Central memory CD4-positive, alpha-beta T cell (primary cell): ENCODE data around the gene TMEM242.
A peak's percentile ranks its signal among the peaks of the same experiment; 100 is the strongest.

Source experiments
- DNase-seq: peaks from one replicate; pipeline ENCODE4 v3.0.0; 2022

TMEM242 gene

DNA sequence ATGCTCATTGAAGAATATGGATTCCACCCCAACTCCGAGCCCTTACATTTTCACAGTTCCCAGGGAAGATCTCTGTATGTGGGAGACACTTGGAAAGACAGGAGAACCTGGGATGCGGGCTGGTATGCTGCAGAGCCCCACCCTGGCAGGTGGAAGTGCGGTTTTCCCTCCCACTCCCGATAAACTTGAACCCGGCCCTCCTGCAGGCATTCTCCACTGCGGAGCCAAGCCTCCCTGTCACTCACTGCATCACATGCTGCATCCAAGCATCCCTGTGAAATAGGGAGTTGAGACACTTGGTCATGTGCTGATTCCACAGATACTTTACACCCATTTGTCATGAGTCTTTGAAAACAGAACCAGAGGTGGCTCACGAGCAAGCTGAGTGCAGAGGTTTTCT is 35.4 kb downstream of the TMEM242 start:
- DNase-seq = no peak

DNA sequence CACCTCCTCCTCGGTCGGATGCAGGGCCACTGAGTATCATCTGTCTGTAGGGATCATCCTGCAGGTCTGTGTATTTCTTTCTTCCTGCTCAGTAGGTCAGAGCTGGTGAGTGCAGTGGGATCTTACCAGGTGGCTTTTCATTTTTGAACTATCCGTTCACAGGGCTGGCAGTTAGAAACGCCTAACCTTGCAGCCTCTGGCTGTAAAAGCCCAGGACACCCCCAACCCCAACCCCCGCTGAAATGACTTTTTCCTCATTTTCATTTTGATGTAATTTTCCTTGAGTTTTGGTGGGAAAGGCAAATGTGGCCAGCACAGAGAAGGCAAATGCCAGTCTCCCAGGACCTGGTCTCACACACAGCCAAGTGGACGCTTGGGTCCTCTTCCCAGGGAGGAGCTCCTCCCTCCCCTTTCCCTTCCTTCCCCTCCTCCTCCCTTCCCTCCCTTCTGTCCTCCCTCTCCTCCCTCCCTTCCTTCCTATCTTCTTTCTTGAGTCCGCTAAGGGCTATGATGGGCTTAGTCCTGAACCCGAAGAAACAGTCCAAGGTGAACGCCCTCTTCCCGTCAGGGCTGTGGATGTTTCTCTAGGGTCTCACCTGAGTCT is 36.0 kb downstream of the TMEM242 start:
- DNase-seq = no peak

DNA sequence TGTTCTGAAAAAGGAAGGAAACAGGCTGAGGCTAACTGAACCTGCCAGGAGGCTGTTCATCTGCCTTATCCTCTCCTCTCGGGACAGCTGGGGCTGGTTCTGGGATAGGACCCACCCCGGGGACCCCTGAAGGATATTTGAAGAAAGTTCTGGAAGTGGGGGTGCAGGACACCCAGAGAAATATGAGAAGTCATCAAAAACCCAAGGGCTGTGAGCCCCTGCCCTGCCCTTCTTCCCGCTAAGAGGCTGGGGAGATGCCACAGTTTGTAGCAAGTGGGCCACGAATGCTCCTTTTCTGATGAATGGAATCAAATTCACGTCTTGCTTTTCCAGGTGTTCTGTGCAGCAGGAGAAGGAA is 37.9 kb downstream of the TMEM242 start:
- no peak for DNase-seq

DNA sequence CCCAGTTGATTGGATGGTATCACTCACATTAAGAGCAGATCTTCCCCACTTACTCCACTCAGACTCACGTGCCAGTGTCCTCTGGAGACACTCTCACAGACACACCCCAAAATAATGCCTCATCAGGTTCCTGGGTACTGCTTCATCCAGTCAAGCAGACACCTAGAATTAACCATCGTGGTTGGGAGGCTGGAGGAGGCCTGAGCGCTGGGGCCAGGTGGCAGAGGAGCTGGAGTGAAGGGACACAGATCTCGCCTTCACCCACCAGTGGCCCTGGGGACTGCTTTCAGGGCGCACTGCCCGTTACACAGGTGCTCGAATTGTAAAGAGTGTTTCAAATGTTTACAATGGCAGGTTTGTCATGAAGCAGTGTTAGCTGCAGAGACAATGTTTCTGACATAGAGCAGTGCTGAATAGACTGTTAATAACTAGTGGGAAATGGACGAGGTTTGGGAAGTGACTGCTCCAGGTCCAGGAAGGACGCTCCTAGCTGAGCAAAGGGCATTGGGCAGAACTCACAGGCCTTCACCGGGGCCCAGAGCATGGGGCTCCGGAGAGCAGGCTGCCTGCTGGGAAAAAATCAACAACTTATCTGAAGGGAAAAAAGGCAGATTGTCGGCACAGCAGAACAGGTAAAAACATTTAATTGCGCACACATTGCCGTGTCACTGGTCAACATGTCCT is 38.4 kb downstream of the TMEM242 start:
- DNase-seq = no peak

DNA sequence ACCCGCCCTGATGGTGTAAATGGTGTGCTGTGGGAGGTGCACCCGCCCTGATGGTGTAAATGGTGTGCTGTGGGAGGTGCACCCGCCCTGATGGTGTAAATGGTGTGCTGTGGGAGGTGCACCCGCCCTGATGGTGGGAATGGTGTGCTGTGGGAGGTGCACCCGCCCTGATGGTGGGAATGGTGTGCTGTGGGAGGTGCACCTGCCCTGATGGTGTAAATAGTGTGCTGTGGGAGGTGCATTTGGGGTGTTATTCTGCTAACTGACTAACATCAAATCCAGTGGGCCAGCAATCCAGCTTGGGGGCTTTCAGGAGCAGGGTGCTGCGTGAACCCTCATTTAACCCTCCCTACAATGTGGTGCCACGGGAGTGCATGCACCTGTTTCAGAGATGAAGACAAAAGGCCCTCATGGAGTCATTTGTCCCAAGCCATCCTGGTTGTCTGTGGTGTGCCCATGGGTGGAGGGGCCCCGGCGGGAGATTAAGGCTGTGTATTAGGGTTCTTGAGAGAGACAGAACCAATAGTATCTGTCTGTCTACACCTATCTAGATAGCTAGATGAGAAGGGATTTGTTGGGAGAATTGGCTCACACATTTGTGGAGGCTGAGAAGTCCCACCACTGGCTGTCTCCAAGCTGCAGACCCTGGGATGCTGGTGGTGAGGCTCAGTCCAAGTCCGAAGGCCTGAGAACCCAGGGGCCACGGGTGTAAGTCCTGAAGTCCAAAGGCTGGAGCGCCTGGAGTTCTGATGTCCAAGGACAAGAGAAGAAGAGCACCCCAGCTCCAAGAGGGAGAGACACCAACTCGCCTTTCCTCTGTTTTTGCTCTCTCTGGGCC is 39.2 kb downstream of the TMEM242 start:
- no peak for DNase-seq

DNA sequence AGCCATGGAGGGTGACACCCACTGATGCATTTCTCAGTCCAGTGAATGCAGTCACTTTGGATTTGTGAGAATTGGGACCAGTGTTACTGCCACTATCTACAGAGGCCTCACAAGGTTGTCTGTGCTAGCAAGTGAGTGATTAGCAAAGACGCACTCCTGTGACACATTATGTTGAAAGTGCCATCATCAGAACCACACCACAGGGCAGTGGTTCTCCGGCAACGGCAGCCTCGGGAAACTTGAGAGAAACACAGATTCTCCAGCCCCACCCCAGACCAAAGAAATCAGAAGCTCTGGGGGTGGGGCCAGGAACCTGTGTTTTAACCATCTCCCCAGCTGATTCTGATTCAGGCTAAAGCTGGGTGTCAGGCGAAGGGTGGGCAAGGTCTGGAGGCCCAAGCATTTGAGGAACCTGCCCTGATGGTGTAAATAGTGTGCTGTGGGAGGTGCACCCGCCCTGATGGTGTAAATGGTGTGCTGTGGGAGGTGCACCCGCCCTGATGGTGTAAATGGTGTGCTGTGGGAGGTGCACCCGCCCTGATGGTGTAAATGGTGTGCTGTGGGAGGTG is 39.9 kb downstream of the TMEM242 start:
- DNase-seq = no peak

DNA sequence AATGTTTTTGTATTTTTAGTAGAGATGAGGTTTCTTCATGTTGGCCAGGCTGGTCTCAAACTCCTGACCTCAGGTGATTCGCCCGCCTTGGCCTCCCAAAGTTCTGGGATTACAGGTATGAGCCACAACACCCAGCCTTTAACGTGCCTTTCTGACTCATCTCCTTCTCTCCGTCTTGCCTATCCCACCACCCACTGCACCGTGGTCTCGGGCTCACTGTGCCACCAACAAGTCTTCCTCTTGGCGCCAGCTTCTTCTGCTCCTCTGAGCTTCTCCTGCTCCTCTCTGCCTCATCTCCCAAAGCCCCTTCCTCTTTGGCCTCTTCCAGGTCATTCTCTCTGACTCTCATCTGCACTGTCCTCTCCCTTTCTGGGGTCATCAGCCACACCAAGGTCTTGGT is 41.0 kb downstream of the TMEM242 start:
- DNase-seq = no peak

DNA sequence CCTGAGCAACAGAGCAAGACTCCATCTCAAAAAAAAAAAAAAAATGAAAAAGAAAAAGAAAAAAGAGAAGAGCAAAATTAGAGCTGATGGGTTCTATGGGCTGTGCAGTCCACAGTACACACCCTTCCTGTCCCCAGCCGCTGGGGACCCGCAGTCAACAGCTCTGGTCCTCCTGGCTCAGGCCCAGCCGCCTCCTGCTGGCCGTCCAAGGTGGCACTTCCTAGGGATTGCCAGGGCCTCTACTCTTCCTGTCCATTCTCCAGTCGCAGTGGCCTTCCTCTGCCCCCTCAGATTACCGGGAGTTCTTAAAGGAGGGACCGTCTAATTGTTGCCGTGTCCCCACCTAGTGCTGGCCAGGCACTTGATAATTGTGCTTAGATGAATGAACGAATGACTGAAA is 41.7 kb downstream of the TMEM242 start:
- DNase-seq = no peak

DNA sequence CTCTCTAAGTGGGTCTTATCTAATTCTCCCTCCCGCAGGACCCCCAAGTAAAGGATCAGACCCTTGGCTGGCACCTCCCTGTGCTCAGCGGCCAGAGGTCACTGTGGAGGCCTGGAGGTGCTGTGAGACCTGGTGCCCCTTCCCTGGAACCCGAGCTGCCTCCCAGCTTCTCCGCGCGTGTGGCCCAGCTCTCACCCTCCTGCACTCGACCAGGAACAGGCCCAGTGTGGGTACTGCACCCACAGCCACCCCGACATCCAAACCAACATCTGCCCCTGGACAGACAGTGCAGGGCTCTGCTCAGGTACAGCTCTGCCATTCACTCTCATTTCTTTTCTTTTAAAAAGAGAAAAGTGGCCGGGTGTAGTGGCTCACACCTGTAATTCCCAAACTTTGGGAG is 42.4 kb downstream of the TMEM242 start:
- DNase-seq = no peak

DNA sequence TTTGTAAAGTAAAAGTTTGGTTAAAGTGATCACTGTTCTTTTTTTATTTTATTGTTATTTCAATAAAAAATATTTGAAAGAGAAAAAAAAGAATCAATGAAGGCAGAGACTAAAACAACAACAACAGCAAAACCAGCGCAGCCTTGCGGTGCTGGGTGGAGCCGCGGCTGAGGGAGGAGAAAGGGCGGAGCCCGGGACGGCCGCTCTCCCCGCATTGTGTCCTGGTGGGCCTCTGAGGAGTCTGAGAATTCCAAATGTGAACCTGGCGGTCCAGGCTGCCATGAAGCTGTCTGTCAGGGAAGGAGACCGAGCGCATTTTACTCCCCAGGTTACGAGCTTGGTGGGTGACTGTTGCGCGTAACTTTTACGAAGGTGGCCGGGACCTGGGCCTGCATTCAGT is 43.2 kb downstream of the TMEM242 start:
- DNase-seq = no peak

DNA sequence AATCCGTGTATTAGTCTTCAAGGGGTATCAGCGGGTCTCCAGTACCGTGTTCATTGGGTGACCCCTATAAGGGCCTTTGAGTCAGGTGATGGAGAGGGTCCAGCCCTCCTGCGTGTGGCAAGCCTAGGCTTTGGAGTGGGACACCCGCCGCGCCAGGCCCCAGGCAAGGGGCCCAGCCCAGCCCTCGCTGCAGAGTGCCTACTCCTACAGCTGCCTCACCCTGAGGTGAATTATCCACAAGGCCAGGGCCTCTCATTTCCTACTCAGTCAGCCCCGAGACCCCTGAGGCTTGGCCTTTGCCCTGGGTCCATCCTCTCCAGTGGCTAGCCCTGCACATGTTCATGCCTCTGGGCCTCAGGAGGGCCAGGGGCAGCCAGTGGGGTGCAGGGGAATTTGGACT is 45.1 kb downstream of the TMEM242 start:
- DNase-seq = no peak

DNA sequence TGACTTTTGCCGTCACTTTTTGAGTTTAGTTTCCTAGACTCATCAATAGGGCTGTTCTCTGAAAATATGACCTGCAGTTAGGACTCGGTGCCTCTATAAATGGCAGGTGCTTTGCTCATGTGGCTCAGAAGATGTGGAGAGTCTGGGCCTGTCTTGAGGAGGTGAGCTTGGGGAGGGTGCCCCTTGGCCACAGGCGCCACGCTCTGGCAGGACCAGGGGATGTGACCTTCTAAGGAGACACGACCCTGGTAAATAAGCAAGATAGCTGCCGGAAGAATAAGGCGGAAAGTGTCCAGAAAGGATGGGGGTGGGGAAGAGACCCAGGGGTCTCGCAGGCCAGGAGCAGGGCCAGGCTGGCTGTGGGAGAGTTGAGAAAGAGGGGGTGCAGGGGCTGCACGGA is 46.6 kb downstream of the TMEM242 start:
- no peak for DNase-seq

DNA sequence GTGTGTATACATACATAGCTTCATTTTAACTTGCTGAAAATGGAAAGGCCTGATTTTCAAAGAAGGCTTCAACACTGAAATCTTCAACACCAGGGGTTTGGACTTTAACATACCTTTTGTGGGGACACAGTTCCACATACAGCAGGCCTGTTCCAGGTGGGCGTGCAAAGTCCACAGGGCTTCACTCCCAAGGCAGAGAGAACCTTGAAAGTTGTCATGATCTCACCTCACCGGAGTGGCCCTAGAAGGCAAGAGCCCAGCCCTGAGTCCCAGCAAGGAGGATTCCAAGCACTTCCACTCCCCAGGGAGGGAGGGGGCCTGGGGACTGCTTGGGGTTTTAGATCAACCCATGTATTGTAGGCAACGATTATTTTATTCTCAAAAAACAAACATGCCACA is 47.2 kb downstream of the TMEM242 start:
- no peak for DNase-seq

DNA sequence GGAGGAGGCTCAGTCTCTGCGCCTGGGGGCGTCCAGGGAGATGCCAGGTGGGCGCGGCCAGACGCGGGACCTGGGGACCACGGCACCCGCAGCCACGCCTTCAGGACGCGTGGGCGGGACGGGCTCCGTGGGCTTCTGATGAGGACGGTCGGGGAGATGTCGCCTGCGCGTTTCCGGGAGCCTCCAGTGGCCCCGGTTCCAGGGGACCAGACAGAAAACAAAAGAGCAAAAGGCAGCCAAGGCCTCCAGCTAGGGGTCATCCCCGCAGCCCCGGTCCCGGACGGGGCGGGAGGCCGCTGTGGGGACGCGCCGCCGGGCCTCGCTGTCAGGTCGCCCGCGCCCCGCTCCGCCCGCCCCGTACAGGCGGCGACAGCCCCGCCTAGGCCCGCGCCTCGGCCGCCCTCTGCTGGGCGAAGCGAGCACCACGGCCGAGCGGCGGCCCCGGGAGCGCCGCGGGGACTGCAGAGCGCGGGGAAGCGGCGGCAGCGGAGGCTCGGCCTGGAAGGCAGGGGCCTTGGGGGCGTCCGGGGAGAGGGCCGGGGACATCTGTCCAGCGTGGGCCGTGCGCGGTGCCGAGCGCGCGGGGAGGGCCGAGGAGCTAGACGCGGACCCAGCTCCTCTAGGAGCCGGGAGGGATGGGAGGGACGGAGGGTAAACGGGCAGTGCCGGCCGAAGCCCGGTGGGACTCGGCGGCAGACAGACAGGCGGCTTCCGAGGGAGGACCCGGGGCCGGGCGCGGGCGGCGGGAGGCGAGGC is 48.7 kb downstream of the TMEM242 start:
- DNase-seq = peak; percentile 79

DNA sequence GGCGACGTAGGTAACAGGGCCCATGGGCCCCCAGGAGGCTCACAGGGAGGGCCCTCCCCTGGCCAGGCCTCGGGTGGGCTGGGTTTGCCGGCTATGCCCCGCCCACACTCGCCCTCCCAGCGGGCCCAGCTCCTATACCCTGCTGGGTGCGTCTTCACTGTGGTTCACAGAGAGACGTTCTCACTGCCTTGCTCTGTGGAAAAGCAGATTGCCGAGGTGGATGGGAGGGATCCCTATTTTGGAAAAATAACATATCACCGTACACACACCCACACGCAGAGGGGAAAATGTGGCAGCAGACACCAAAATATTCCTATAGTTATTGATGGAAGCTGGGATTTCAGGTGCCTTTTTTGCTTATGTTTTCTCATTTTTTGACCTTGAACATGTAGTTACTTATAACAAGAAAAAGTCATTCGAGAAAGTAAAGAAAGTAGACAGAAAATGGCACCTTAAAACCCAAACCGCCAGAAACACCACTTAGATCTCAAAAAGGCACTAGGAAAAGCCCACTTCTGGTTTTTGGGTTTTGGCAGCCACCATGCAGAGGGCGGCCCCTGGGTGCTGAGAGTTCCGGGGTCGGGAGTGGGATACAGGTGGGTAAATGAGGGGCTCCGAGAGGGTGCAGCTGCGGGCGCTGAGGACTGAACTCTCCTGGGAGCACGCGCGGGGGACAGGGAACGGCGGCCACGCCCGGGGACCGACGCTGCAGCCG is 49.4 kb downstream of the TMEM242 start:
- peak; percentile 51 for DNase-seq

DNA sequence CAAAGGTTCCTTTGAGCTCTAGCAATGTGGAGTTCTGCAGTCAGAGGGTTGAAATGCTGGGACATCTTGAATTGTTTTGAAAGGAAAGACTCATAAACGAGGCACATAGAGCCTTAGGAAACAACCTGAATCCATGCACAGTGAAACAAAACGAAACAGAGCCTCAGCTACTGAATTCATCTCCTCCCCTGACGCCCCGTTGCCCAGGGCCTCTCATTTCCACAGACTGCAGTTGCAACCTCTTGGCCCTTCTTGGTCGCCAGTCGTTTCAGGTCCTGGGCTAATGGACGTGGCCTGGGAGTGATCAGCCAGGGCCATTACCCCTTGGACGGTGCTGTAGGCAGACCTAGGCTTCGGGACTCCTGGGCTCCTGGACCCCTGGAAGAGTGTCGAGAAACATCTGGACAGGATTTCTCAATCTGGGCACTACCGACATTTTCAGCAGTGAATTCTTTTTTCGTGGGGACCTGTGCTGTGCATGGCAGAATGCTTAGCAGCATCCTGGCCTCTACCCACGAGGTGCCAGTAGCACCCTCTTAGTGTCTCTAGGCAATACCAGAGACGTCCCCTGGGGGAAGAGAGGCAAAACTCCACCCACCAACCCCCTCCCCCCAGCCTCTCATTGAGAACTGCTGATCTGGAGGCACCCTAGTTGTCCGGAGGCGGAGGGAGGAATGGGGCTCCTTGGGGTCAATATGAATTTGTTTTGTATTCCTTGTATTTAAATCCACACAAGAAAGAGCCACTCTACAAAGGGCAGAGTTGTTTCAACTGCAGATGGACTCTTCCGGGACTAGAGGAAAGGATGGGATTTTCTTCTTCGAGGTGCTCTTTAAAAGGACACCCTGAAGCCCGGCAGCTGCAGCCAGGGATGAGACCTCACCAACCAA is 50.2 kb downstream of the TMEM242 start:
- DNase-seq = peak; percentile 14

DNA sequence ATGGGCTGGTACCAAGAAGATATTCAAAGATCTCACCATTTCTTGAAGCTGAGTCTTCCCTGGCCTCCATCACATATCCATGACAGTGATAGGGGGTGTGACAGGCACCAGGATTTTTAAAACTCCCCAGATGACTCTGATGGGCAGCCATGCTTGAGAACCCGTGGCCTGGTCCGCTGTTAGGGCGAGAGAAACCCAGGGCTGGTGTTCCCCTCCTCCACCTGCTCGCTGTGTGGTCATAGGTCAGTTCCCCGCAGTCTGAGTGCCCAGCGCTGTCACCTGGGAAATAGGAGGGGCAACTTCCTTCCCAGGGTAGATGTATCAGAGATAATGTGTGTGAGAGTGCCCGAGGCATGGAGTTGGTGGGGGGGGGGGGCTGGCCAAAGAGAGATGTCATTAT is 50.9 kb downstream of the TMEM242 start:
- DNase-seq = no peak

DNA sequence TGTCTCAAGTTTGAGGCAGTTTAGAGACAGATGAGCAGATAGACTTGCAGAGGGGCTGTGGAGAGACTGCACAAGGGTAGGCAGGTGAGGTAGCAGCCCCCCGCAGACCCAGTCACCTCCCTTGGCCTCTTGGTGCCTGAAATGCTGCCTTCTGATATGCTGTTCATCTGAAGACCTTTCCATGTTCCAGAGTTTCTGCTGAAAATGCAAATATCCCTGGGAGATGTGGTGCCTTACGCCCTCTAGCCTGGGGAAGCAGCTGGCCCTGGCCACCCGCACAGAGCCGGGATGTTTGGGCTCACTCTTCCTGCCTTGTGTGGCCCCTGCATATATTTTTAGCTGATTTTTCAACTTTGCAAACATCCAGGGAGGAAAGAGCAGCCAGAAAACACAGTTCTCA is 51.4 kb downstream of the TMEM242 start:
- no peak for DNase-seq

DNA sequence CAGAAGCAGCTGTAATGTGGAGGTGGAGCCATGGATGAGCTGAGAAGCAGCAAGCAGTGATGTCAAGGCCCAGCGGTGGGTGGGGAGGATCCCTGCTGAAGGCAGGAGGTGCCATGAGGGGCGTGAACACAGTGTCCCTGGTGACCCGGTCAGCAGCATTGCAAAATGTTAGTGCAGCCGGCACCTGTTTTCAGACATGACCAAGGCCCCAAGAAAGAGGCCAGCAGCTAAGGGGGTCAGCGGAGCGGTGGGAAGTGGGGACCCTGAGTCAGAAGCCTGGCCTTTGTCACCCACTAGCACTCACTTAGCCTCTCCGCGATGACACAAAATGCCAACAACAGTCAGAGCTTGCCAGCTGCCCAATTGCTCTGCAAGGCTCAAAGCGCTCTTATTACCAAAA is 51.9 kb downstream of the TMEM242 start:
- DNase-seq = no peak

DNA sequence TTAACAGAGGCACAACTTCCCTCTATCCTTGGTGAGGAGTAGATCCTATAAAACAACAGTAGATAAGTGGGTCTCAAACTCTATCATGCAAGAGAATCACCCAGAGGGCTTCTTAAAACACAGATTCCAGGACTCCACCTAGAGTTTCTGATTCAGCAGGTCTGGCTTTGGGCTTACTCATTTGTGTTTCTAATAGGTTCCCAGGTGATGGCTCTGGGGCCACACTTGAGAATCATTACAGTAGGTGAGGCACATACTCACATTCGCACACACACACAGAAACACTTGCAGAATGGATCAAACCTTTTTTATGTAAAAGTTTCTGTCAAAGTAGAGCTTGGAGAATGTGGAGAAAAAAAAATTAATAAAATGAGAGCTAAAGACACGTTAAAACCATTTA is 52.4 kb downstream of the TMEM242 start:
- no peak for DNase-seq

DNA sequence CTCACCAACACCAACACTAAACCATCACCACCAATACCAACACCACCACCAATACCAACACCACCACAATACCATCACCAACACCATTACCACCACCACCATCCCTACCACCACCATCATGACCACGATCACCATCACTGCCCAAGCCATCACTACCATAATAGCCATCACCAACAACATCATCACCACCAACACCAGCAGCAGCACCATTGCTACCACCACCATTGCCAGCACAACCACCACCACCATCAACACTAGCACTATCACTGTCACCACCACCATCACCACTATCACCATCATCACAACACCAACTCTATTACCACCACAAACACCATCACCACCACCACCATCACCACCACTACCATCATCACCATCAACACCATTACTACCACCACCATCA is 53.0 kb downstream of the TMEM242 start:
- no peak for DNase-seq
